ENCODE measurements around the gene NR2E1. TPM values are rescaled to one million over a fixed set of nuclear protein-coding genes. Genes with fewer than 3 reads are reported as not detected.

NR2E1 gene
- not detected in 2 replicates for total RNA-seq

GRCh38 chr6:108165714-108166663, at the start of gene NR2E1:
NR2E1 (plus strand) TSS chr6:108166022; CDS start chr6:108166766, 744 bp downstream.
- no peak within 1 kb of the TSS for H3K4me3 ChIP-seq (ENCODE audit: low read depth, low read length)
- H3K36me3 ChIP-seq (ENCODE audit: control insufficient read depth, insufficient read depth, low read length) = no peaks in the 10 kb centered on the region
- no peak for DNase-seq (ENCODE audit: low read depth)
- H3K27me3 ChIP-seq (ENCODE audit: control insufficient read depth, insufficient read depth, low read length) = peaks cover 100% of the 10 kb centered on the region
- TF ChIP-seq CTCF (IDR thresholded peaks at IDR 0.05; ENCODE audit: insufficient read depth, low read length, poor library complexity, severe bottlenecking) = no peak

GRCh38 chr6:108116546-108117426, 49.0 kb upstream of the NR2E1 start:
- no peak for TF ChIP-seq CTCF (IDR thresholded peaks at IDR 0.05; ENCODE audit: insufficient read depth, low read length, poor library complexity, severe bottlenecking)

DNA sequence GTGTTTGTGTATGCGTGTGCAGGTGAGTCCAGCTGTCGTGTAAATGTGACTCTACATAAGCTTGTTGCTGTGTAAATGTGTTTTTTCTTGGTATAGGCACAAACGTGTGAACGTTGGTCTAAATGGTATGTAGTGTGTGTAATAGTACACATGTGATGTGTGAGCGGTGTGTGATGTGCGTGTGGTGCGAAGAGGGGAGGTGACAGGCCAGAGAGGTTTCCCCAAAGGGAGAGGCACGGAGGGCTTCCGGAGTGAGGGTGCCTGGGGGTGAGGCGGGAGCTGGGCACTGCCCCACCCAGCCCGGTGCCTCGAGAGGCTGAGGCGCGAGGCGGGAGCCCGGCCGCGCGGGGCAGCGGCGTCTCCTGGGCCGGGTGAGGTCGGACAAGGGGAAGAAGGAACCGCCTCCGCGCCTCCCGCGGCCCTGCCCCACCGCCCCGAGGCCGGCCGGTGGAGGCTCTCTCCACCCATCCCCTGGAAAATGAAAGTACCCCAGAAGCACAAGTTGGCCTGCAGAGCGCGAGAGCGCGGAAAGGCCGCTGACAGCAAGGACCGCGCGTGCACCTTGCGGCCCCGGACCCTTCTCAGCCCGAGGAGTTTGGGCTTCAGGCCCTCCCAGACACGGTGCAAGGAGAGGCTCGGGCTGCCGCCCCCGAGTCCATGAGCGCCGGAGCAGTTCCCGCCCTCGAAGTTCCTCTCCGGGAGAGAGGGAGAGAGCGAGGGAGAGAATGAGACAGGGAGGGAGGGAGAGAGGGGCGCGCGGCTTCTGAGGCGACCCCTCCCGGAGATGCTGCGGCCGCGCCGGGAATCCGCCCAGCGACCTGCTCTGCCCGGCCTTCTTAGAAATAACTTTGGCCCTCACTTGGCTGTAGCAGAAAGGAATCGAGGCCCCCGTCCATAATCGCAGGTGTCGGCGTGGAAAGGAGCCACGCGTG, 48.1 kb upstream of the NR2E1 start:
- Histone ChIP-seq H3K36me3 (ENCODE audit: control insufficient read depth, insufficient read depth, low read length) (no peaks in the 10 kb centered on the region), H3K4me3 (ENCODE audit: low read depth, low read length) (peak overlapping the region; percentile 34), H3K27me3 (ENCODE audit: control insufficient read depth, insufficient read depth, low read length) (peaks cover 94% of the 10 kb centered on the region)
- DNase-seq (ENCODE audit: low read depth) = no peak
- no peak for TF ChIP-seq CTCF (IDR thresholded peaks at IDR 0.05; ENCODE audit: insufficient read depth, low read length, poor library complexity, severe bottlenecking)

More at GRCh38 chr6:108116546-108117426, 49.0 kb upstream of the NR2E1 start:
- no peaks in the 10 kb centered on the region for H3K36me3 ChIP-seq (ENCODE audit: control insufficient read depth, insufficient read depth, low read length)
- H3K4me3 ChIP-seq (ENCODE audit: low read depth, low read length) = no peak overlapping the region
- no peak for DNase-seq (ENCODE audit: low read depth)
- H3K27me3 ChIP-seq (ENCODE audit: control insufficient read depth, insufficient read depth, low read length) = peaks cover 90% of the 10 kb centered on the region

- peaks cover 95% of the 10 kb centered on the region for H3K27me3 ChIP-seq (ENCODE audit: control insufficient read depth, insufficient read depth, low read length)
Observed at GRCh38 chr6:108118359-108118724, 47.5 kb upstream of the NR2E1 start.

More at GRCh38 chr6:108118359-108118724, 47.5 kb upstream of the NR2E1 start:
- Histone ChIP-seq H3K36me3 (ENCODE audit: control insufficient read depth, insufficient read depth, low read length) (no peaks in the 10 kb centered on the region), H3K4me3 (ENCODE audit: low read depth, low read length) (no peak overlapping the region)
- no peak for DNase-seq (ENCODE audit: low read depth)
- TF ChIP-seq CTCF (IDR thresholded peaks at IDR 0.05; ENCODE audit: insufficient read depth, low read length, poor library complexity, severe bottlenecking) = no peak

All from kidney epithelial cell (primary cell).